Upper lobe of right lung (tissue), 1 donor: Measurements from ENCODE around the gene TMEM221. TPM values are rescaled to one million over a fixed set of nuclear protein-coding genes. Genes with fewer than 3 reads are reported as not detected.

ENCODE experiments used
- ATAC-seq: fragments of 200-7000 bp; cut with Tn5 transposase; one replicate; pipeline ENCODE4 v1.9.1; 2020; ENCODE audit warnings: mild to moderate bottlenecking, moderate library complexity
- DNase-seq: peaks from one replicate; pipeline ENCODE4 v3.0.0-alpha.2; 2020
- H3K27ac ChIP-seq: fragments of 200-600 bp; one replicate; pipeline ENCODE4 v1.8.0; 2022
- H3K27me3 ChIP-seq: fragments of 200-600 bp; one replicate; pipeline ENCODE4 v1.8.0; 2022; ENCODE audit warnings: mild to moderate bottlenecking
- H3K36me3 ChIP-seq: fragments of 200-600 bp; one replicate; pipeline ENCODE4 v1.8.0; 2022
- H3K4me1 ChIP-seq: fragments of 200-600 bp; one replicate; pipeline ENCODE4 v1.8.0; 2022
- H3K4me3 ChIP-seq: fragments of 200-600 bp; one replicate; pipeline ENCODE4 v1.8.0; 2022; ENCODE audit warnings: mild to moderate bottlenecking
- H3K9me3 ChIP-seq: fragments of 200-600 bp; one replicate; pipeline ENCODE4 v1.8.0; 2022
- intact Hi-C: fragments of 100-400 bp; cut with DNase I; formaldehyde crosslinking; loops from one replicate; pipeline ENCODE4 v1.11.0; 2022
- total RNA-seq: library from RNA; stranded (reverse); fragmentation: NEBNext Ultra II Directional; extraction: Animal tissue kit (Norgen Biotek cat#: 25700); gene quantifications from one replicate; pipeline ENCODE4 v1.2.1, GENCODE V29; 2021
- TF ChIP-seq, protein P1 (sequence below): fragments of 200-600 bp; IDR thresholded peaks from one replicate; pipeline ENCODE4 v1.8.0; 2022; ENCODE audit warnings: antibody characterized with exemption
- donor health status: DM: no; HTN: yes; CAD: no; lungs with severe emphysema.

Gene TMEM221
- total RNA-seq, 1 donor from 2014 or later: not detected

DNA sequence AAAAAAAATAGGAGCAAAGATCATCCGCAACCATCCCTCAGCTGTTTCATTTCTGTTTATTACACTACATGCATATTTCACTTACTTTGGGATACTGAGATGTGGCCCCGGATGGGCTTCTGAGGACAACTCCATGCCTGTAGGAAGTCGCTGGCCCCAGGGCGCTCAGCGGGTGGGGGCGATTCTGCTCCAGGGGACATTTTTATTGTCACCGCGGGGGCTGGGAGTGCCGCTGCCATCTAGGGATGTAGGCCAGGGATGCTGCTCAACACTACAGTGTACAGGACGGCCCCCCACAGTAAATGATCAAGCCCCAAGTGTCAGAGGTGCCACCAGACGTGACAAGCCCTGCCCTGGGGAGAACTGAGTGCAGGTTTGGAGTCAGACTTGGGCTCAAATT is 36.7 kb downstream of the TMEM221 start:
- no peak overlapping the region for H3K4me3 ChIP-seq
- H3K27ac ChIP-seq: no peak overlapping the region
- DNase-seq (no peak), ATAC-seq (no peak)
- intact Hi-C loops: no loop called here
- TF ChIP-seq, protein P1, sequence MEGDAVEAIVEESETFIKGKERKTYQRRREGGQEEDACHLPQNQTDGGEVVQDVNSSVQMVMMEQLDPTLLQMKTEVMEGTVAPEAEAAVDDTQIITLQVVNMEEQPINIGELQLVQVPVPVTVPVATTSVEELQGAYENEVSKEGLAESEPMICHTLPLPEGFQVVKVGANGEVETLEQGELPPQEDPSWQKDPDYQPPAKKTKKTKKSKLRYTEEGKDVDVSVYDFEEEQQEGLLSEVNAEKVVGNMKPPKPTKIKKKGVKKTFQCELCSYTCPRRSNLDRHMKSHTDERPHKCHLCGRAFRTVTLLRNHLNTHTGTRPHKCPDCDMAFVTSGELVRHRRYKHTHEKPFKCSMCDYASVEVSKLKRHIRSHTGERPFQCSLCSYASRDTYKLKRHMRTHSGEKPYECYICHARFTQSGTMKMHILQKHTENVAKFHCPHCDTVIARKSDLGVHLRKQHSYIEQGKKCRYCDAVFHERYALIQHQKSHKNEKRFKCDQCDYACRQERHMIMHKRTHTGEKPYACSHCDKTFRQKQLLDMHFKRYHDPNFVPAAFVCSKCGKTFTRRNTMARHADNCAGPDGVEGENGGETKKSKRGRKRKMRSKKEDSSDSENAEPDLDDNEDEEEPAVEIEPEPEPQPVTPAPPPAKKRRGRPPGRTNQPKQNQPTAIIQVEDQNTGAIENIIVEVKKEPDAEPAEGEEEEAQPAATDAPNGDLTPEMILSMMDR: no peak
- H3K4me1 ChIP-seq: peaks cover 9% of the 10 kb centered on the region
- no peaks in the 10 kb centered on the region for H3K27me3 ChIP-seq
- no peaks in the 10 kb centered on the region for H3K9me3 ChIP-seq
- H3K36me3 ChIP-seq: peaks cover 7% of the 10 kb centered on the region

DNA sequence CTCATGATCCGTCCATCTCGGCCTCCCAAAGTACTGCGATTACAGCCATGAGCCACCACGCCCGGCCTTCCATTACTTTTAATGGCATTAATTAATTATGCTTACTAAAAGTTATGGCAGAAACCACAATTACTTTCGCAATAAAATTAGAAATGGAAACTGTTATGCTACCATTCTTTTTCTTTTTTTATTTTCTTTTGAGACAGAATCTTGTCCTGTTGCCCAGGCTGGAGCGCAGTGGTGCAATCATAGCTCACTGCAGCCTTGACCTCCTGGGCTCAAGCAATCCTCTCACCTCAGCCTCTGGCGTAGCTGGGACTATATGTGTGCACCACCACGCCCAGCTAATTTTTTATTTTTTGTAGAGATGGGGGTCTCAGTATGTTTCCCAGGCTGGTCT is 38.5 kb downstream of the TMEM221 start:
- Histone ChIP-seq H3K9me3 (no peaks in the 10 kb centered on the region), H3K36me3 (peaks cover 7% of the 10 kb centered on the region), H3K27ac (no peak overlapping the region), H3K4me3 (no peak overlapping the region), H3K4me1 (peaks cover 15% of the 10 kb centered on the region), H3K27me3 (no peaks in the 10 kb centered on the region)
- TF ChIP-seq, protein P1: no peak
- DNase-seq (no peak), ATAC-seq (no peak)
- intact Hi-C loops: no loop called here

DNA sequence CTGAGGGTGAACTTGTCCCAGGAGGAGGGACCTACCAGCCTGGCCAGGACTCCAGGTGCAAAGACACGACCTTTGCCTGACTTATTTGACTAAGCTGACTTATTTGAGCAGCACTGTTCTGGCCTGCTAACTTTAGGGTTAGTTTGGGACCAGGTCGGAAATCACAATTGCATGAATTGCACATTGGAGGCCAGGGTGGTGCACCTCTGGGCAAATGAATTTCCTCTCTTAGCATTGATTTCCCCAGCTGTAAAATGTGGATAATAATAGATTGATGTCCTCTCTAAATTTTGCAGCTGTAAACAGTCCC is 41.6 kb downstream of the TMEM221 start:
- Histone ChIP-seq H3K9me3 (no peaks in the 10 kb centered on the region), H3K4me1 (peaks cover 17% of the 10 kb centered on the region), H3K27me3 (no peaks in the 10 kb centered on the region), H3K27ac (peak overlapping the region; percentile 76), H3K36me3 (no peaks in the 10 kb centered on the region), H3K4me3 (peak overlapping the region; percentile 55)
- ATAC-seq (no peak), DNase-seq (no peak)
- TF ChIP-seq, protein P1: no peak
- intact Hi-C loops: no loop called here

DNA sequence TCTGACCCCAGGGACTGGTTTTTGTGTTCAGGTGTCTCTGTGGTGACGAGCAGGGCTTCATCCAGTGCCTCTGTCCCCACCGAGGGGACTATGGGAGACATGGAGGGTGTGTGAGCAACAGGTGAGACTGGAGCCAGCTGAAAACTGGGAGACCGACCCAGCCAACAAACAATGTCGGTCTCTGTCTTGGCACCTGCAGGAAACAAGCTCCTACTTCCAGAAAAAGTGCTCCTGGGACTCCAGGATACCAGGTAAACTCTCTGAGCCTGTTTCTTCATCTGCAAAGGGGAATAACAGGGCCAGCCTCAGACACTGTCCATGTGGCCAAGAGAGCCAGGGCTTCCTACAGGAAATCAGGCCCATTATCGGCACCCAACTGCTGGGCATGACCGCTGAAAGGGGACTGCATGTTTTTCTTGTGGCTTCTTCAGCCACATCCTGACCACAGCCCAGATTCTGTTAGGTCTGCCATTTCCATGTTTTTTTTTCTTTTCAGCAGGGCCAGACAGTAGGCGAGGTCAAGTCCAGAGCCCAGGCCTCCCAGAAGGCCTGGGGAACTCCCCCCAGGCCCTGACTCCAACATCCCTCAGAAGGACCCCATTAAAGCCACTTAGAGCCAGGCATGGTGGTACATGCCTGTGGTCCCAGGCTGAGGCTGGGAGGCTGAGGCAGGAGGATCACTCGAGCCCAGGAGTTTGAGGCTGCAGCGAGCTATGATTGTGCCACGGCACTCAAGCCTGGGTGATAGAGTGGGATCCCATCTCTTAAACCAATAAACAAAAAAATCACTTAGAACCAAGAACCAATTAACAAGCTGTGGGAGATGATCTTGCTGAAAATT is 42.2 kb downstream of the TMEM221 start:
- Histone ChIP-seq H3K4me1 (peaks cover 17% of the 10 kb centered on the region), H3K27me3 (no peaks in the 10 kb centered on the region), H3K36me3 (no peaks in the 10 kb centered on the region), H3K27ac (peak overlapping the region; percentile 76), H3K9me3 (no peaks in the 10 kb centered on the region), H3K4me3 (peak overlapping the region; percentile 55)
- ATAC-seq (peak; percentile 4), DNase-seq (no peak)
- TF ChIP-seq, protein P1: no peak
- intact Hi-C loops: no loop called here

DNA sequence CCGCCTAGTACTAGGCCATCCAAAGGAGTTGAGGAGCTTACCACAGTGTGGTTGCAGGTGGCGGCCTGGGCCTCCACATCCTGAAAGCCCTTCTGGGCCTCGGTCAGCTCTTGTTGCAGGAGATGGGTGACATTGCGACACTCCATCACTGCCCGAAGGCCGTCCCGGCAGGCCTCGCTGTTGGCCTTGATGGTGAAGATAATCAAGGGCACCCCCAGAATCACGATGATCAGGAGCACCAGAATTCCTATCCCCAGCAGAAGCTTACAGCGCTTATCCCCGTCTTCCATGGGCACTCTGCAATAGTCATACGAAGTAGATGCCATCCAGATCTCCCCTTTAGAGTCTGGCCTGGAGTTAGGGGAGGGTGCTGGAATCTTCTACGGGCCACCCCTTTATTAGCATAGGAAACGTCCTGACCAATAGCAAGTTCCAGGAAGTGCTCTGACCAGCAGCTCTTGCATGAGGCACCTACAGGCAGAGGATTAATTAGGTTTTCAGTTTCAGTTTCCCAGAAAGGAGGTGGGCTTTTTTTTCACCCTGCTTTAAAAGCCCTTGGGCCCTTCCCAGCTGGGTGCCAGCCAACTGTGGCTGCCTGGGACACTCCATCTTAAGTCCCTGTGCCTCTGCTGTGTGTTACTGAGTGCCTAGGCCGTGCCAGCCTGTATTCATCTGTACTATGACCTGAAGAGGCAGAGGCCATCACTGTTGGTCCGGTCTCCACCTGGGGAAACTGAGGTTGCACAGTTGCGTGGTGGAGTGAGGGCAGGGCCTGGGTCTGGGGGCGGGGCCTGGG is 43.0 kb downstream of the TMEM221 start, which contains the start of gene BST2:
Gene BST2 (minus strand): TSS at position 381 of the 796 bp plus-strand sequence. CDS start 55 bp downstream, at position 326.
- H3K36me3 ChIP-seq: no peaks in the 10 kb centered on the region
- H3K9me3 ChIP-seq: no peaks in the 10 kb centered on the region
- H3K4me3 ChIP-seq: peak within 1 kb of the TSS; percentile 55
- intact Hi-C loops: no loop called here
- H3K27ac ChIP-seq: peak within 1 kb of the TSS; percentile 76
- H3K27me3 ChIP-seq: no peaks in the 10 kb centered on the region
- DNase-seq: no peak
- ATAC-seq: peak; percentile 95
- TF ChIP-seq, protein P1: no peak
- peaks cover 17% of the 10 kb centered on the region for H3K4me1 ChIP-seq
